A549 (cell line): ENCODE results near the gene HOXD8. TPM values are rescaled to one million over a fixed set of nuclear protein-coding genes. Genes with fewer than 3 reads are reported as not detected.
A peak's percentile ranks its signal among the peaks of the same experiment; 100 is the strongest.

Experiments
- ATAC-seq, 2 experiments: fragments of 200-7000 bp in 1 of 2; fragments of >200 bp in 1 of 2; cut with Nextera tagmentation in 1 of 2; cut with Tn5 transposase in 1 of 2; 3 replicates each; pipeline versions ENCODE4 v1.8.0 to v1.9.1; 2018 to 2020; ENCODE audit warnings: mild to moderate bottlenecking in 1 of 2, moderate library complexity in 1 of 2
- CTCF ChIA-PET: fragments of 300-600 bp; sonication (Branson Sonifier 250); formaldehyde crosslinking; extraction: SDS; loops from one replicate; lab custom pipeline; 2021; ENCODE audit warnings: antibody characterized with exemption, inconsistent platforms; lab: Yijun Ruan, JAX
- POLR2A ChIA-PET: fragments of 350-600 bp; formaldehyde crosslinking; extraction: SDS; loops from one replicate; lab custom pipeline; 2021; ENCODE audit warnings: antibody characterized with exemption, inconsistent platforms; lab: Yijun Ruan, JAX
- DNase-seq, 2 experiments: peaks; one replicate each; pipeline versions ENCODE4 v3.0.0 to v3.0.0-alpha.2; 2011 to 2016; ENCODE audit warnings: low read depth in 1 of 2, low spot score in 1 of 2
- FAIRE-seq: peaks from 2 replicates; lab custom pipeline; 2011; peaks lifted over from hg19 to GRCh38; lab: Jason Lieb, UNC
- H3K27ac ChIP-seq, 2 experiments: fragments of >200 bp; sonication (Bioruptor Twin); formaldehyde crosslinking; 3 replicates each; pipeline ENCODE4 v1.5.1; 2016 to 2017
- H3K4me1 ChIP-seq: fragments of >200 bp; sonication (Bioruptor Twin); formaldehyde crosslinking; 3 replicates; pipeline ENCODE4 v1.6.1; 2016
- H3K4me2 ChIP-seq: fragments of >200 bp; sonication (Bioruptor Twin); formaldehyde crosslinking; 3 replicates; pipeline ENCODE4 v1.6.1; 2016
- H3K4me3 ChIP-seq: fragments of >200 bp; sonication (Bioruptor Twin); formaldehyde crosslinking; 3 replicates; pipeline ENCODE4 v1.5.1; 2016
- H3K9me3 ChIP-seq: fragments of >200 bp; sonication (Bioruptor Twin); formaldehyde crosslinking; 3 replicates; pipeline ENCODE4 v1.6.1; 2016
- ATOH8 ChIP-seq: fragments of 250-450 bp; sonication (Bioruptor Pico); IDR thresholded peaks from 2 replicates; pipeline ENCODE4 v1.5.0; 2020; ENCODE audit warnings: low read depth, mild to moderate bottlenecking, moderate library complexity
- BCL3 ChIP-seq: fragments of >200 bp; sonication (Bioruptor Twin); formaldehyde crosslinking; IDR thresholded peaks from 3 replicates; pipeline ENCODE4 v1.6.1; 2016
- CBX2 ChIP-seq: fragments of 200-600 bp; sonication (generic); IDR thresholded peaks from 2 replicates; pipeline ENCODE4 v1.6.1; 2016; ENCODE audit warnings: low read depth, mild to moderate bottlenecking, borderline replicate concordance
- CBX8 ChIP-seq: fragments of 200-600 bp; sonication (generic); IDR thresholded peaks from 2 replicates; pipeline ENCODE4 v1.6.1; 2016
- CTCF ChIP-seq: fragments of >200 bp; sonication (Bioruptor Twin); formaldehyde crosslinking; IDR thresholded peaks from 3 replicates; pipeline ENCODE4 v1.5.1; 2016
- EHMT2 ChIP-seq: fragments of 200-600 bp; sonication (generic); IDR thresholded peaks from 2 replicates; pipeline ENCODE4 v1.6.1; 2016; ENCODE audit warnings: antibody characterized with exemption, low read depth, mild to moderate bottlenecking, moderate library complexity
- ELK1 ChIP-seq: fragments of 150-350 bp; IDR thresholded peaks from 2 replicates; pipeline ENCODE4 v1.6.1; 2014; ENCODE audit warnings: low read depth, mild to moderate bottlenecking, low read length
- GATA3 ChIP-seq: IDR thresholded peaks from 2 replicates; pipeline ENCODE4 v1.6.1; 2012; ENCODE audit warnings: borderline replicate concordance
- HES2 ChIP-seq: fragments of >200 bp; sonication (Bioruptor Twin); formaldehyde crosslinking; IDR thresholded peaks from 2 replicates; pipeline ENCODE4 v1.6.1; 2016
- HEYL ChIP-seq: fragments of 250-450 bp; sonication (Bioruptor Pico); IDR thresholded peaks from 2 replicates; pipeline ENCODE4 v1.8.0; 2021; ENCODE audit warnings: mild to moderate bottlenecking, moderate library complexity
- HMGXB4 ChIP-seq: fragments of 250-450 bp; sonication (Bioruptor Pico); IDR thresholded peaks from 2 replicates; pipeline ENCODE4 v1.5.0; 2021; ENCODE audit warnings: mild to moderate bottlenecking, moderate library complexity, borderline replicate concordance
- HOXA7 ChIP-seq: fragments of 250-450 bp; sonication (Bioruptor Pico); IDR thresholded peaks from 2 replicates; pipeline ENCODE4 v1.5.0; 2020; ENCODE audit warnings: mild to moderate bottlenecking, moderate library complexity
- HOXB13 ChIP-seq: fragments of 250-450 bp; sonication (Bioruptor Pico); IDR thresholded peaks from 2 replicates; pipeline ENCODE4 v1.5.0; 2020; ENCODE audit warnings: low read depth, mild to moderate bottlenecking, moderate library complexity
- JUNB ChIP-seq: fragments of >200 bp; sonication (Bioruptor Twin); formaldehyde crosslinking; IDR thresholded peaks from 2 replicates; pipeline ENCODE4 v1.6.1; 2016
- MAFK ChIP-seq: fragments of 450-650 bp; IDR thresholded peaks from 2 replicates; pipeline ENCODE4 v1.6.1; 2014; ENCODE audit not compliant: partially characterized antibody
- PBX3 ChIP-seq: IDR thresholded peaks from 2 replicates; pipeline ENCODE4 v1.6.1; 2012
- RAD21 ChIP-seq, 2 experiments: fragments of >200 bp in 1 of 2; sonication (Bioruptor Twin) in 1 of 2; formaldehyde crosslinking in 1 of 2; IDR thresholded peaks in 1 of 2; conservative IDR thresholded peaks in 1 of 2; 2 replicates in 1 of 2; 3 replicates in 1 of 2; pipeline ENCODE4 v1.6.1; 2012 to 2018; ENCODE audit warnings: inconsistent platforms in 1 of 2
- RNF2 ChIP-seq: fragments of 200-600 bp; sonication (generic); IDR thresholded peaks from 2 replicates; pipeline ENCODE4 v1.6.1; 2016; ENCODE audit warnings: low read depth, mild to moderate bottlenecking, antibody characterized with exemption, moderate library complexity, borderline replicate concordance
- ZFP36 ChIP-seq: fragments of 450-650 bp; IDR thresholded peaks from 2 replicates; pipeline ENCODE4 v1.6.1; 2014; ENCODE audit warnings: borderline replicate concordance; ENCODE audit not compliant: partially characterized antibody
- WGBS: methylation state at CpG from one replicate; pipeline ENCODE4 v1.1.6; 2017; ENCODE audit errors: missing lambda C conversion rate; 5-methylcytosine and 5-hydroxymethylcytosine counted together
- polyA plus RNA-seq, 4 experiments: library from polyadenylated mRNA; depleted of rRNA in 3 of 4; stranded (reverse); fragments of >200 nt; fragmentation: RNase III in 1 of 4; extraction: RNeasy Plus Mini Kit Qiagen cat#74134 plus additional on column Dnase treatment in 1 of 4; gene quantifications; 2 replicates in 3 of 4; 3 replicates in 1 of 4; pipeline ENCODE4 v1.2.3, GENCODE V29; 2011 to 2017

HOXD8 gene
- polyA plus RNA-seq, 2 of the 4 experiments (the other 2 are of a cell fraction), result 3.8 to 8.5 TPM

GRCh38 chr2:176167398-176167797 is 37.9 kb downstream of the HOXD8 start:
- Histone ChIP-seq H3K4me2 (no peak overlapping the region), H3K9me3 (no peaks in the 10 kb centered on the region), H3K4me1 (no peaks in the 10 kb centered on the region), H3K27ac (no peak overlapping the region), H3K4me3 (no peak overlapping the region)
- ChIA-PET POLR2A (no interaction called here), CTCF (interaction anchor here (0.6 to 2.3 kb wide), 4 partner anchors 27 to 471 kb away, joined by 4 to 10 read pairs (median 6); no protein-coding TSS in a partner anchor)
- FAIRE-seq, result no peak
- ATAC-seq, result no peak
- 45% methylated on average over 1 of the region's 1 CpG for WGBS
- peak; percentile 38 for TF ChIP-seq MAFK
- TF ChIP-seq ELK1, result no peak
- TF ChIP-seq HEYL, result no peak
- TF ChIP-seq CBX2, result no peak
- no peak for TF ChIP-seq JUNB
- no peak for TF ChIP-seq ATOH8 (CRISPR knock-in tag)
- no peak for TF ChIP-seq CTCF
- TF ChIP-seq GATA3, result no peak
- no peak for TF ChIP-seq CBX8
- DNase-seq, result no peak

GRCh38 chr2:176169181-176169580 is 39.7 kb downstream of the HOXD8 start:
- Histone ChIP-seq H3K4me1 (peaks cover 4% of the 10 kb centered on the region; the same call in 1 of the 3 replicates), H3K9me3 (no peaks in the 10 kb centered on the region), H3K4me2 (no peak overlapping the region), H3K27ac (no peak overlapping the region), H3K4me3 (no peak overlapping the region)
- ChIA-PET CTCF (interaction anchor here (2.2 kb wide), 1 partner anchor 29 kb away, joined by 8 read pairs; no protein-coding TSS in a partner anchor), POLR2A (no interaction called here)
- WGBS, result 82% methylated on average over 5 of the region's 5 CpGs
- no peak for DNase-seq
- no peak for TF ChIP-seq HOXA7 (CRISPR knock-in tag)
- TF ChIP-seq PBX3, result no peak
- TF ChIP-seq RAD21 (conservative IDR thresholded peaks at IDR 0.05 in 1 of 2, IDR thresholded peaks at IDR 0.05 in 1 of 2), result no peak
- TF ChIP-seq HMGXB4 (CRISPR knock-in tag), result no peak
- TF ChIP-seq HES2, result no peak
- TF ChIP-seq ELK1, result no peak
- no peak for TF ChIP-seq HOXB13 (CRISPR knock-in tag)
- TF ChIP-seq ZFP36, result no peak
- no peak for TF ChIP-seq RNF2
- no peak for TF ChIP-seq BCL3
- no peak for TF ChIP-seq HEYL
- TF ChIP-seq EHMT2, result no peak
- no peak for FAIRE-seq
- ATAC-seq, result no peak
